CD4-positive, alpha-beta T cell treated with Interleukin-6 for 4 hours (primary cell): ENCODE data around the gene KCNK4.
"Not testable (repeated sequence)": the region's sequence is repeated elsewhere in the genome, so short reads cannot be mapped to it uniquely, and the experiment has no call there.

Experiments used
- DNase-seq: peaks from one replicate; pipeline ENCODE4 v3.0.0-alpha.2; 2020; ENCODE audit warnings: mixed read lengths

KCNK4 gene

GRCh38 chr11:64291262-64291751 lies at the start of gene KCNK4:
Gene KCNK4, plus strand, starts transcription at chr11:64291302. Its CDS starts 1,717 bp downstream, at chr11:64293019.
- DNase-seq = no peak

DNA sequence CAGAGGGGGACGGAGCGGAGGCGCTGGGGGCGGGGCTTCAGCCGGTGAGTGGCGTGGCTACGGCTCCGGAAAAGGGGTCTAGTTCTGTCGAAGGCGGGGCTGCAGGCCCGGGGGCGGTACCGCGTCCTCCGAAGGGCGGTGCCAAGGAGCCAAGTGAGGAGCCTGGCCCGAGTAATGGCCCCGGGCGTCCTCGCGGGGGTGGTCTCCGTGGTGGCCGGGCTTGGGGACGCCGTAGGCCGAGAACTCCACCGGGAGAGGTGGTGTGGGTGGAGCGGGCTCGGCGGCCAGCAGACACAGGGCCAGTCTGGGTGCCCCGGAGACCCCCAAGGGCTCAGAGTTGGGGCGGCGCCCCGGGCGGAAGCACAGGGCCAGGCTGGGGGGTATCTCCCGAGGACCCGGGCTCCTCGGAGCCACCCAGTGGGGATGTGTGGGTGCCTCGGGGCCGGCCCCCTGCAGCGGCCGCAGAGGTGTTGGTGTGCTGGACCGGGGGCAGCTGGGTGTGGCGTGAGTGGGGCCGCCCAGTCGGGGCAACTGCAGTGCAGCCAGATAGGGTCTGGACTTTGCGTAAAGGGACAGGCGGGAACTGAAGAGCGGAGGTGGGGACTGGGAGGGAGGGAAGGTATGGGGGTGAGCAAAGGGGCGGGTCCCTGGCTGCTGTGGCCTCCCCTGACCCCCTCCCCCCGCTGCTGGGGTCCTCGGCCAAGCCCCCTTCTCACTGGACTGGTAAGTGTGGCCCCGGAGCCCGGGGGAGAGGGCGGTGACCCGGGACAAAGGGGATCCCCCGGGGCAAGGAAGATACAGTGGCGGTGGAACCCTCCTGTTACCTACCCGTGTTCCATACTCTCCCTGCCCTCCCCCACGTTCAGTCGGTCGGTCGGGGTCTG lies 49.4 kb upstream of the KCNK4 start:
- peak; percentile 100 for DNase-seq

- no peak for DNase-seq
Observed at GRCh38 chr11:64243236-64243854, 47.8 kb upstream of the KCNK4 start.

DNA sequence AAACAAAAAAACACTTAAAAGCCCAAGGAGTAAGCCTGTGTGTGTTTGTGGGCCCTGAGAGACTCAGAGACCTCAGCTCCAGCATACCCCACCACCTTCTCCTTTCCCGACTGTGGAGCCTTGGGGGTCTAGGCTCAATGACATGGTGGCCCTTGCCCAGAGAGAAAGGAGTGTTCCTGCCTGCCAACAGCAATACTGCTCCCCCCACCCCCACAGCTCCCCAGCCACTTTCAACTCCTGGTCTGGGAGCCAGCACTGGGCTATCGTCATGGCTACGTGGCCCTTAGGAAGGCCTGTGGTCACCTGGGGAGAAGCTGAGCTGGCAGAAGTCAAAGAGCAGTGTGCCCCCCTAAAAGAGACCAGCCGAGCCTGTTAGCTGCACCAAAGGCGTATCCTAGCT lies 47.0 kb upstream of the KCNK4 start:
- DNase-seq = no peak

- no peak for DNase-seq
Observed at GRCh38 chr11:64244966-64245365, 46.1 kb upstream of the KCNK4 start.

DNA sequence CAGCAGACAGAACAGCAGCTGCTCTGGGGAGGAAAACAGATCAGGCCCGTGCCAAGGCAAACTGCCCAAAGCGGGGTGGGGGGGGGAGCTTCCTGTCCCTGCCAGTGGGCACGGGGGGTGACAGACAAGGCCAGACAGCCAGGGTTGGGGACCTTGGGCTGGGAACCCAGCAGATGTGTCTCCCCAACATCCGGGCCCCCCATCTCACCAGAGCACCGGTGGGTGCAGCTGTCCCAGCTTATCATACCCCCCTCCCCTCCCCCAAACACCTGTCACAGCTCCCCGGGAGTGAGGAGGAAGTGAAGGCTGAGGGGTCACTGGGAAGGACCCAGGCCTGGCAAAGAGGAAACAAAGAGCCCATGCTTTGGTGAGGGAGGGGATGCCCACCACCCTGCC lies 45.7 kb upstream of the KCNK4 start:
- DNase-seq = peak; percentile 80

- peak; percentile 91 for DNase-seq
Observed at GRCh38 chr11:64245797-64246620, 45.1 kb upstream of the KCNK4 start.

- DNase-seq = not testable (repeated sequence)
Observed at GRCh38 chr11:64246621-64246870, 44.6 kb upstream of the KCNK4 start.

DNA sequence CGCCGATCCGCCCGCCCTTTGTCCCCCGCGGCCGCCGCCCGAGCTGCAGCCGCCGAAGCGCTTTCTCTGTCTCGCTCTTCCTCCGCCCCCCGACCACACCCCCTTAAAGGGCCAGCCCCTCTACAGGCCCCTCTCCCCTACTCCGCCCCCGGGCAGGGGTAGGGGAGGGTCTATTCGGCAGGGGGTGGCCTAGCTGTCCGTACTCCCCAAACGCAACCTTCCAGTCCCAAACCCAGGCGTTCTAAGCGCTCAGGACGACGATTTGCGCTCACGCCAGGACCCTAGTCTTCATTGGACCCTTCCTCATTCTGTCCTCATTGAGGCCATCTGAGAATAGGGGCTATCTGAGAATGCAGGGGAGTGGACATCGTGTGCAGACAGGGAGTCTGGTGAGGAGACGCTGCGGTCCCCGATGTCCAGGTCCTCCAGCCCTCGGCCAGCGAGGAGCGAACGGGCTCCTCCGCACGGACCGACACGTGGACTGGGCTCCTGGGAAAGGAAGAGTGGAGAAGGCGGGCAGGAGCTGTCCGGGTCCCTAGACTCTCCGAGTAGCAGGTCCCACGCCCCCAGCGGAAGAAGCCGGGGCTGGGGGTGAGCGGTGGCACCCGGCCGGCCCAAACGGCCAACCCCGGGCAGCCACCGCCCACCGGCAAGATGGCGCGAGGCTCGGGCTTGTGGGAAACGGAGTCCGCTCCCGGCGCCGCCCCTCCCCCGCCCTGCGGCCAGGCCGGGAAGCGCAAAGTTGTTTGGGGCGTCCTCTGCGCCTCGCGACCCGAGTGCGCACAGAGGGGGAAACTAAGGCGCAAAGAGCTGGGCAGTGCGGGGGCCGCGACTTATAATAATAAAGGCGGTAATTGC lies 44.0 kb upstream of the KCNK4 start, which contains the start of gene PPP1R14B:
PPP1R14B (minus strand) TSS at position 73 of the 858 bp plus-strand sequence. CDS start 270 bp downstream, outside the sequence.
- peak; percentile 92 for DNase-seq

DNA sequence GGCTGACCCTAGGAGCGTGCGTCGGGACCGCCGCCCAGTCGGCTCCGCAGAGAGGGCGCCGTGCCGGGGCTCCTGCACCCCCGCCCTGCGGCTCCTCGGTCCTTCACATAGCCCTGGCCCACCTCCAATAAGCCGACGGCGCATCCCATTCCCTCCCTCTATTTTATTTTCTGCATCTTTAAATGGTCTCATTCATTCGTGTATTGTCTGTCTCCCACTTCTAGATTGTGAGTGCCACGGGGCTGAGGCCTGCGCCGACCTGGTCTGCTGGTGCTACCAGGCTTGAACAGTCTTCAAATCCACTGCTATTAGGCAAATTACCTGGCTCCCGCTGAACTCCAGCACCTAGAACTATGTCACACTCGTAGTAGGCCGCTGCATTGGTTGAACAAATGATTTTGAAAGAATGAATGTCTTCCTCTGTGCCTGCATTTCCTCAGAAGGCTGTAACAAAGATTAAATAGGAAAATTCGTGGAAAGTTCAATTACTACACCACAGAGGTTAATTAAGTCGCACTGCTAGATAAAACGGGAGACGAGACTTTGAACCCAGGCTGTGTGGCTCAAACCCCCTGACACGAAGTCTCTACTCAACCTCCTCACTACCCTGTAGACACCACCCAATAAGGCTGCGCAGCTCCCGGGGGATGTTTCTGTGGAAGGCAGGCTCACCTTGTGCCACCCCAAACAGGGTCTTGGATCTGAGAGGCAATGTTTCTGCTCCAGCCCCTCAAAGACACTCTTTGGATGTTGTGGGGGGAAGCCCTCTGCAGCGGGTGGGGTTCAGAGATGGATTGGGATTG lies 43.2 kb upstream of the KCNK4 start:
- DNase-seq = no peak

DNA sequence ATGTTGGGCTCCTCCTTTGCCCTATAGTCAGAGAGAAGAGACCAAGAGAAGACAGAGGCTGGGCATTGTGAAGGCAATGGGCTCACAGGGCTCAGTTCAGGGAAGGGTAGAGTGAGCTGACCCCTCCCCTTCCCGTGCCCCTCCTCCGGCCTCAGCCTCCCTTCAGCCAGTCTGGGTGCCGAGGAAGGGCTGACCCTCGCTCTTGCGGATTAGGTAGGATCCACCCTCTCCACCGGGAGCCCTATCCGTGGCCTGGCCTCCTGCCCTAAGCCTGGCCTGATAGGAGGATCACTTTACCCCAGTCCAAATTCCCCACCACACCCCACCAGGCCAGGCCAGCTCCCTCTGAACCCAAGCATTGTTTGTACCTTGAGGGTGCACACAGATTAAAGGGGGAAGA lies 42.5 kb upstream of the KCNK4 start:
- DNase-seq = no peak

GRCh38 chr11:64249038-64249437 lies 42.1 kb upstream of the KCNK4 start:
- no peak for DNase-seq

DNA sequence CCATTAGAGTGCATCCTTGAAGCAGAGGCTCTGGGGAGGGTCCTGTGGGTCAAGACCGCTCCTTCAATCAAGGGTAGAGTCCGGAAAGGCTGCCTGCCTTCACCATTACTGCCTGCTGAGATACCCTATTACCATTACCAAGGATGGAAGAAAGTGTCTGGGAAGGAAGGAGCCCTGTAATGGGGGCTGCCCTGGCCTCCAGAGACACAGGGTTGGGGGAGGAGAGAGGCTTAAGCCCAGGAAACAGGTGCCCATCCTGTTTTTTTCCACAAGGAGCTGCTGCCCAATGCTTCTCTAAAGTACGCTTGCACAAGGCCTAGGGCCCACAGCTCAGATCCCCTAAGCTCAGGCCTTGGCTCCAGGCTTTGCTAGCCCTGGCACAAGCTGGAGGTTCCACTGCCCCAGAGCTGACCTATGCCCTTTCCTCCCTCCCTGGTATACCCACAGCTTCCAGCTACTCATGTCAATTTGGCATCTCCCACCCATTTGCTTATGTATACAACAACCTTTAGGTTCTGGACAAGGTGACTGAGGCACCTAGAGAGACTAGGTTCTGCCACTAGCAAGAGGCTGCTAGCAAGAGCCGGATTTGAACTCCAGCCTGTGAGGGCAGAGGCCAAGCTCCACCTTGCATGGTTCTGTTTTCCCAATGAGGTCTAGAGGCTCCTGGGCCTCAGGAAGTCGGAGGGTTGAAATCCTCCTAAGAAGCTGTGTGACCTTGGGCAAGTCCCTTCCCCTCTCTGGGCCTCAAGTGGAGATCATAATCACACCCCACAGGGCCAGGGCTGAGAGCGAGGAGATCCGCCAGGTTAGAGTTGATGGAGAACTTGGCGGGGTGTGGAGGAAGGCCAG lies 41.3 kb upstream of the KCNK4 start:
- DNase-seq = no peak

GRCh38 chr11:64250415-64251015 lies 40.6 kb upstream of the KCNK4 start:
- DNase-seq = no peak

- peak; percentile 61 for DNase-seq
Observed at GRCh38 chr11:64251016-64251752, 39.9 kb upstream of the KCNK4 start, which contains the start of gene PLCB3. Gene PLCB3, plus strand, starts transcription at chr11:64251530. Its CDS starts 120 bp downstream, at chr11:64251650.

GRCh38 chr11:64251753-64252002 lies 39.4 kb upstream of the KCNK4 start:
- no peak for DNase-seq

DNA sequence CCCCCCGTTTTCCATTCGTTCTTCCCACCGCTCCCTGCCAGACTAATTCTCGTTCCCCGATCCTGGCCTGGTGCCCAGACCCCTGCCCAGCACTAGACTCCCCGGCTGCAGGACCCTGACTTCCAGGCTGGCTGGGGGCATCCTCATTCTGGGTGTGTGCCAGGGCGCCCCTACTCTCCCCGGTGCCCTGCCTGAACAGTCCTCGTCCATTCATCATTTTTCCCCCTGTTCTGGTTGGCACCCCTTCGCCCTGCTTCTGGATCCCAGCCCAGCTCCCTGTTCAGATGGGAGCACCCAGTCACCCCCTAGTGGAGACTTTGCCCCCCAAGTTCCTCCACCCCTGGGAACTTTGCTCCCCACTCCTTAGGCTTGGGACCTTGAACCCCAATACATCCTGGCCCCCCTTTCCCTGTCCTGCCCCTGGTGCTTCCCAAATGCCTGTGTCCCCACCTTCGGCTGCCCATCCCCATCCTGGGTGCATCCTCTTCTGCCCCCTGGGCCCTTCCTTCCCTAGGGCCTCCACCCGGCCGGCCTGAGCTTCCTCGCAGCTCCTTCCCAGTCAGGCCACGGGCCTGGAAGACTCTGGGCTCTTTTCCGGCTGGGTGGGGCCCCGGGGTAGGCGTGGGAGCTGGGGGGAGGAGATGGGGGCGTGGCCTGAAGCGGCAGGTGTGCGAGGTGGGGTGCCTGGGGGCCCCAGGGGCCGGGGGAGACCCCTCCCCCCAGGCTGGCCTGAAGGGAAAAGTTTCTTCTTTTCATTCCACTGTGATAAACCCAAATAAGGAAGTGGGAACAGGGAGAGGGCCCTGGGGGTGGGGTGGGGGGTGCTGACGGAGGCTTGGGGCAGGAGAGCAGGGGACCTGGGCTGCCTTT lies 38.9 kb upstream of the KCNK4 start:
- peak; percentile 43 for DNase-seq

- no peak for DNase-seq
Observed at GRCh38 chr11:64253043-64253442, 38.1 kb upstream of the KCNK4 start.
